ENCODE results near the gene MARCOL. TPM values are rescaled to one million over a fixed set of nuclear protein-coding genes. Genes with fewer than 3 reads are reported as not detected.

MARCOL gene
- total and polyA plus RNA-seq, 10 of the 15 experiments (the other 5 are each of a cell fraction or from before 2014, with no cell fraction given), result 1.4 TPM; not detected in 9

GRCh38 chr5:148221508-148221907, 16.8 kb upstream of the MARCOL start:
- no peaks in the 10 kb centered on the region for H3K4me1 ChIP-seq (ENCODE audit: control insufficient read depth, insufficient read depth, low read length)
- TF ChIP-seq TARDBP (IDR thresholded peaks at IDR 0.05; ENCODE audit: borderline replicate concordance) (no peak), ZNF384 (IDR thresholded peaks at IDR 0.05; ENCODE audit: borderline replicate concordance, low read depth, low read length) (no peak), CBFB (IDR thresholded peaks at IDR 0.05; ENCODE audit: low read depth) (no peak), MAX (IDR thresholded peaks at IDR 0.05; ENCODE audit: low read depth, low read length) (no peak)
- WGBS (ENCODE audit: insufficient coverage, insufficient replicate concordance, low lambda C conversion rate, missing lambda C conversion rate), result 39% methylated on average over 6 of the region's 6 CpGs
- H2AFZ ChIP-seq (ENCODE audit: control insufficient read depth, low read depth, low read length), result no peak overlapping the region
- POLR2A ChIA-PET, result no interaction called here
- no peaks in the 10 kb centered on the region for H3K79me2 ChIP-seq (ENCODE audit: control insufficient read depth, insufficient read depth, low read length)
- no peaks in the 10 kb centered on the region for H4K20me1 ChIP-seq (ENCODE audit: control insufficient read depth, insufficient read depth)
- no peak overlapping the region for H3K4me2 ChIP-seq (ENCODE audit: control insufficient read depth, insufficient read depth)
- H3K27ac ChIP-seq (ENCODE audit: control insufficient read depth, insufficient read depth), result no peak overlapping the region
- FAIRE-seq (no peak), ATAC-seq (no peak), DNase-seq (ENCODE audit: low read depth, low spot score) (no peak)
- SMC1A ChIA-PET (ENCODE audit: uncharacterized antibody, unreplicated experiment), result interaction anchor here (1.0 kb wide), 1 partner anchor 190 kb away, joined by 3 read pairs; no protein-coding TSS in a partner anchor
- in situ Hi-C loops (cut with MboI), result no loop called here
- H3K27me3 ChIP-seq (replicated peaks in 1 of 2; ENCODE audit: control insufficient read depth in 2 of 2, insufficient read depth in 2 of 2, low read length in 1 of 2), result no peaks in the 10 kb centered on the region
- RAD21 ChIA-PET (ENCODE audit: unreplicated experiment), result no interaction called here
- H3K4me3 ChIP-seq, result no peak overlapping the region
- H3K36me3 ChIP-seq (ENCODE audit: control insufficient read depth in 2 of 2, insufficient read depth in 2 of 2, low read length in 1 of 2), result no peaks in the 10 kb centered on the region
- CTCF ChIA-PET, result no interaction called here
- H3K9me3 ChIP-seq (replicated peaks; ENCODE audit: control insufficient read depth, insufficient read depth, low read length), result no peaks in the 10 kb centered on the region
- intact Hi-C loops (cut with micrococcal nuclease; ENCODE audit: unreplicated experiment), result no loop called here
- no peak overlapping the region for H3K9ac ChIP-seq (ENCODE audit: control insufficient read depth, insufficient read depth, low read length)
- BruUV-seq (replicated peaks), result no TSS peak

- H3K27me3 ChIP-seq (replicated peaks in 1 of 2; ENCODE audit: control insufficient read depth in 2 of 2, insufficient read depth in 2 of 2, low read length in 1 of 2), result no peaks in the 10 kb centered on the region
- no peak overlapping the region for H2AFZ ChIP-seq (ENCODE audit: control insufficient read depth, low read depth, low read length)
- WGBS (ENCODE audit: insufficient coverage, insufficient replicate concordance, low lambda C conversion rate, missing lambda C conversion rate), result 19% methylated on average over 2 of the region's 2 CpGs
- BruUV-seq (replicated peaks), result no TSS peak
- in situ Hi-C loops (cut with MboI) (no loop called here), intact Hi-C loops (cut with micrococcal nuclease; ENCODE audit: unreplicated experiment) (no loop called here)
- no peak overlapping the region for H3K4me3 ChIP-seq
- no peaks in the 10 kb centered on the region for H4K20me1 ChIP-seq (ENCODE audit: control insufficient read depth, insufficient read depth)
- FAIRE-seq, result no peak
- no peak for DNase-seq (ENCODE audit: low read depth, low spot score)
- no peaks in the 10 kb centered on the region for H3K4me1 ChIP-seq (ENCODE audit: control insufficient read depth, insufficient read depth, low read length)
- SMC1A ChIA-PET (ENCODE audit: uncharacterized antibody, unreplicated experiment), result no interaction called here
- POLR2A ChIA-PET, result no interaction called here
- H3K79me2 ChIP-seq (ENCODE audit: control insufficient read depth, insufficient read depth, low read length), result no peaks in the 10 kb centered on the region
- H3K9me3 ChIP-seq (replicated peaks; ENCODE audit: control insufficient read depth, insufficient read depth, low read length), result no peaks in the 10 kb centered on the region
- H3K36me3 ChIP-seq (ENCODE audit: control insufficient read depth in 2 of 2, insufficient read depth in 2 of 2, low read length in 1 of 2), result no peaks in the 10 kb centered on the region
- no peak overlapping the region for H3K4me2 ChIP-seq (ENCODE audit: control insufficient read depth, insufficient read depth)
- no peak overlapping the region for H3K27ac ChIP-seq (ENCODE audit: control insufficient read depth, insufficient read depth)
- no peak overlapping the region for H3K9ac ChIP-seq (ENCODE audit: control insufficient read depth, insufficient read depth, low read length)
- no peak for ATAC-seq
- RAD21 ChIA-PET (ENCODE audit: unreplicated experiment), result no interaction called here
- CTCF ChIA-PET, result no interaction called here
- TF ChIP-seq NKRF (conservative IDR thresholded peaks at IDR 0.05) (no peak), ZBTB33 (IDR thresholded peaks at IDR 0.05) (no peak), NBN (IDR thresholded peaks at IDR 0.05) (no peak), RELB (IDR thresholded peaks at IDR 0.05; ENCODE audit: low read depth) (no peak), HDAC2 (IDR thresholded peaks at IDR 0.05) (no peak), YBX1 (IDR thresholded peaks at IDR 0.05) (no peak), MXI1 (IDR thresholded peaks at IDR 0.05; ENCODE audit: low read depth, low read length) (no peak)
These were observed 14.1 kb upstream of the MARCOL start for GRCh38 chr5:148224117-148224742.

Measured in GM12878 (cell line).